ENCODE results near the gene METTL2B. TPM values are rescaled to one million over a fixed set of nuclear protein-coding genes. Genes with fewer than 3 reads are reported as not detected.
"Not testable (repeated sequence)": the region's sequence is repeated elsewhere in the genome, so short reads cannot be mapped to it uniquely, and the experiment has no call there.

The METTL2B gene
- total and polyA plus RNA-seq, 2 donors = 11.6 to 14.3 TPM

- Histone ChIP-seq H3K9me3 (ENCODE audit: control insufficient read depth in 2 of 2, insufficient read depth in 1 of 2, low read length in 1 of 2) (no peaks in the 10 kb centered on the region), H3K27ac (ENCODE audit: low read depth in 1 of 2, low read length in 1 of 2) (no peak overlapping the region), H3K36me3 (ENCODE audit: control insufficient read depth in 2 of 2, insufficient read depth in 2 of 2, low read length in 1 of 2) (peaks cover under 1 to 3% of the 10 kb centered on the region in 2 donors), H3K4me3 (ENCODE audit: low read length in 2 of 2) (no peak overlapping the region), H3K27me3 (ENCODE audit: control insufficient read depth in 2 of 2, insufficient read depth in 1 of 2, low read length in 1 of 2) (no peaks in the 10 kb centered on the region), H3K4me1 (ENCODE audit: control insufficient read depth in 2 of 2, insufficient read depth in 2 of 2, low read length in 2 of 2) (peaks cover 3 to 5% of the 10 kb centered on the region in 2 donors)
- no peak for DNase-seq (ENCODE audit: low read depth in 6 of 9, low spot score in 9 of 9)
- 85% methylated on average over 5 of the region's 5 CpGs for WGBS
Observed at GRCh38 chr7:128462460-128462859, 14.1 kb upstream of the METTL2B start.

- not testable (repeated sequence) for H3K9me3 ChIP-seq (ENCODE audit: control insufficient read depth in 2 of 2, insufficient read depth in 1 of 2, low read length in 1 of 2); DNase-seq (ENCODE audit: low read depth in 6 of 9, low spot score in 9 of 9); H3K4me3 ChIP-seq (ENCODE audit: low read length in 2 of 2); H3K36me3 ChIP-seq (ENCODE audit: control insufficient read depth in 2 of 2, insufficient read depth in 2 of 2, low read length in 1 of 2); H3K27ac ChIP-seq (ENCODE audit: low read depth in 1 of 2, low read length in 1 of 2); H3K27me3 ChIP-seq (ENCODE audit: control insufficient read depth in 2 of 2, insufficient read depth in 1 of 2, low read length in 1 of 2); H3K4me1 ChIP-seq (ENCODE audit: control insufficient read depth in 2 of 2, insufficient read depth in 2 of 2, low read length in 2 of 2)
- 98% methylated on average over 30 of the region's 30 CpGs for WGBS
Observed at GRCh38 chr7:128463345-128463744, 13.2 kb upstream of the METTL2B start.

GRCh38 chr7:128463933-128464332, 12.6 kb upstream of the METTL2B start:
- not testable (repeated sequence) for H3K27ac ChIP-seq (ENCODE audit: low read depth in 1 of 2, low read length in 1 of 2); H3K4me1 ChIP-seq (ENCODE audit: control insufficient read depth in 2 of 2, insufficient read depth in 2 of 2, low read length in 2 of 2); H3K36me3 ChIP-seq (ENCODE audit: control insufficient read depth in 2 of 2, insufficient read depth in 2 of 2, low read length in 1 of 2); H3K4me3 ChIP-seq (ENCODE audit: low read length in 2 of 2); DNase-seq (ENCODE audit: low read depth in 6 of 9, low spot score in 9 of 9); H3K27me3 ChIP-seq (ENCODE audit: control insufficient read depth in 2 of 2, insufficient read depth in 1 of 2, low read length in 1 of 2); H3K9me3 ChIP-seq (ENCODE audit: control insufficient read depth in 2 of 2, insufficient read depth in 1 of 2, low read length in 1 of 2)
- WGBS = 97% methylated on average over 7 of the region's 8 CpGs

GRCh38 chr7:128466871-128467270, 9.7 kb upstream of the METTL2B start:
- H3K27me3 ChIP-seq (ENCODE audit: control insufficient read depth in 2 of 2, insufficient read depth in 1 of 2, low read length in 1 of 2); H3K4me1 ChIP-seq (ENCODE audit: control insufficient read depth in 2 of 2, insufficient read depth in 2 of 2, low read length in 2 of 2): not testable (repeated sequence)

GRCh38 chr7:128477336-128477690, 765 bp downstream of the METTL2B start:
- not testable (repeated sequence) for DNase-seq (ENCODE audit: low read depth in 6 of 9, low spot score in 9 of 9); H3K27me3 ChIP-seq (ENCODE audit: control insufficient read depth in 2 of 2, insufficient read depth in 1 of 2, low read length in 1 of 2); H3K9me3 ChIP-seq (ENCODE audit: control insufficient read depth in 2 of 2, insufficient read depth in 1 of 2, low read length in 1 of 2); H3K4me1 ChIP-seq (ENCODE audit: control insufficient read depth in 2 of 2, insufficient read depth in 2 of 2, low read length in 2 of 2)
- Histone ChIP-seq H3K36me3 (ENCODE audit: control insufficient read depth in 2 of 2, insufficient read depth in 2 of 2, low read length in 1 of 2) (peaks cover 0 to 14% of the 10 kb centered on the region in 2 donors), H3K27ac (ENCODE audit: low read depth in 1 of 2, low read length in 1 of 2) (peak overlapping the region in 1 of 2 donors; percentile 77), H3K4me3 (ENCODE audit: low read length in 2 of 2) (peak overlapping the region; percentile 67 to 76)
- 5% methylated on average over 4 of the region's 4 CpGs for WGBS

More at GRCh38 chr7:128466871-128467270, 9.7 kb upstream of the METTL2B start:
- DNase-seq (ENCODE audit: low read depth in 6 of 9, low spot score in 9 of 9); H3K4me3 ChIP-seq (ENCODE audit: low read length in 2 of 2); H3K36me3 ChIP-seq (ENCODE audit: control insufficient read depth in 2 of 2, insufficient read depth in 2 of 2, low read length in 1 of 2); H3K9me3 ChIP-seq (ENCODE audit: control insufficient read depth in 2 of 2, insufficient read depth in 1 of 2, low read length in 1 of 2); H3K27ac ChIP-seq (ENCODE audit: low read depth in 1 of 2, low read length in 1 of 2): not testable (repeated sequence)

GRCh38 chr7:128479082-128479481, 2.5 kb downstream of the METTL2B start:
- H3K9me3 ChIP-seq (ENCODE audit: control insufficient read depth in 2 of 2, insufficient read depth in 1 of 2, low read length in 1 of 2); H3K27me3 ChIP-seq (ENCODE audit: control insufficient read depth in 2 of 2, insufficient read depth in 1 of 2, low read length in 1 of 2); H3K4me3 ChIP-seq (ENCODE audit: low read length in 2 of 2); DNase-seq (ENCODE audit: low read depth in 6 of 9, low spot score in 9 of 9); H3K4me1 ChIP-seq (ENCODE audit: control insufficient read depth in 2 of 2, insufficient read depth in 2 of 2, low read length in 2 of 2); H3K27ac ChIP-seq (ENCODE audit: low read depth in 1 of 2, low read length in 1 of 2): not testable (repeated sequence)
- 97% methylated on average over 4 of the region's 4 CpGs for WGBS
- H3K36me3 ChIP-seq (ENCODE audit: control insufficient read depth in 2 of 2, insufficient read depth in 2 of 2, low read length in 1 of 2) = peaks cover 0 to 14% of the 10 kb centered on the region in 2 donors

- DNase-seq (ENCODE audit: low read depth in 6 of 9, low spot score in 9 of 9); H3K4me3 ChIP-seq (ENCODE audit: low read length in 2 of 2); H3K36me3 ChIP-seq (ENCODE audit: control insufficient read depth in 2 of 2, insufficient read depth in 2 of 2, low read length in 1 of 2); H3K27ac ChIP-seq (ENCODE audit: low read depth in 1 of 2, low read length in 1 of 2); H3K27me3 ChIP-seq (ENCODE audit: control insufficient read depth in 2 of 2, insufficient read depth in 1 of 2, low read length in 1 of 2); H3K9me3 ChIP-seq (ENCODE audit: control insufficient read depth in 2 of 2, insufficient read depth in 1 of 2, low read length in 1 of 2); H3K4me1 ChIP-seq (ENCODE audit: control insufficient read depth in 2 of 2, insufficient read depth in 2 of 2, low read length in 2 of 2): not testable (repeated sequence)
- 98% methylated on average over 6 of the region's 6 CpGs for WGBS
Observed at GRCh38 chr7:128488134-128488533, 11.6 kb downstream of the METTL2B start.

GRCh38 chr7:128497405-128497804, 20.9 kb downstream of the METTL2B start:
- Histone ChIP-seq H3K27me3 (ENCODE audit: control insufficient read depth in 2 of 2, insufficient read depth in 1 of 2, low read length in 1 of 2) (no peaks in the 10 kb centered on the region), H3K4me3 (ENCODE audit: low read length in 2 of 2) (no peak overlapping the region), H3K27ac (ENCODE audit: low read depth in 1 of 2, low read length in 1 of 2) (no peak overlapping the region), H3K4me1 (ENCODE audit: control insufficient read depth in 2 of 2, insufficient read depth in 2 of 2, low read length in 2 of 2) (no peaks in the 10 kb centered on the region), H3K36me3 (ENCODE audit: control insufficient read depth in 2 of 2, insufficient read depth in 2 of 2, low read length in 1 of 2) (peaks cover 38 to 54% of the 10 kb centered on the region in 2 donors), H3K9me3 (ENCODE audit: control insufficient read depth in 2 of 2, insufficient read depth in 1 of 2, low read length in 1 of 2) (no peaks in the 10 kb centered on the region)
- WGBS = 98% methylated on average over 9 of the region's 9 CpGs
- DNase-seq (ENCODE audit: low read depth in 6 of 9, low spot score in 9 of 9) = no peak

- not testable (repeated sequence) for H3K27ac ChIP-seq (ENCODE audit: low read depth in 1 of 2, low read length in 1 of 2); H3K27me3 ChIP-seq (ENCODE audit: control insufficient read depth in 2 of 2, insufficient read depth in 1 of 2, low read length in 1 of 2); H3K4me3 ChIP-seq (ENCODE audit: low read length in 2 of 2); DNase-seq (ENCODE audit: low read depth in 6 of 9, low spot score in 9 of 9); H3K4me1 ChIP-seq (ENCODE audit: control insufficient read depth in 2 of 2, insufficient read depth in 2 of 2, low read length in 2 of 2); H3K9me3 ChIP-seq (ENCODE audit: control insufficient read depth in 2 of 2, insufficient read depth in 1 of 2, low read length in 1 of 2)
- H3K36me3 ChIP-seq (ENCODE audit: control insufficient read depth in 2 of 2, insufficient read depth in 2 of 2, low read length in 1 of 2) = peaks cover 7 to 14% of the 10 kb centered on the region in 2 donors
- 100% methylated on average over 2 of the region's 2 CpGs for WGBS
Observed at GRCh38 chr7:128505416-128505815, 28.9 kb downstream of the METTL2B start.

- 96% methylated on average over 3 of the region's 3 CpGs for WGBS
- not testable (repeated sequence) for H3K27me3 ChIP-seq (ENCODE audit: control insufficient read depth in 2 of 2, insufficient read depth in 1 of 2, low read length in 1 of 2); H3K4me1 ChIP-seq (ENCODE audit: control insufficient read depth in 2 of 2, insufficient read depth in 2 of 2, low read length in 2 of 2); H3K4me3 ChIP-seq (ENCODE audit: low read length in 2 of 2); H3K27ac ChIP-seq (ENCODE audit: low read depth in 1 of 2, low read length in 1 of 2); DNase-seq (ENCODE audit: low read depth in 6 of 9, low spot score in 9 of 9); H3K9me3 ChIP-seq (ENCODE audit: control insufficient read depth in 2 of 2, insufficient read depth in 1 of 2, low read length in 1 of 2); H3K36me3 ChIP-seq (ENCODE audit: control insufficient read depth in 2 of 2, insufficient read depth in 2 of 2, low read length in 1 of 2)
Observed at GRCh38 chr7:128506819-128507218, 30.3 kb downstream of the METTL2B start.

Measured in thymus (tissue), 11 donors.